ENCODE measurements around the gene PODNL1.

The PODNL1 gene

DNA sequence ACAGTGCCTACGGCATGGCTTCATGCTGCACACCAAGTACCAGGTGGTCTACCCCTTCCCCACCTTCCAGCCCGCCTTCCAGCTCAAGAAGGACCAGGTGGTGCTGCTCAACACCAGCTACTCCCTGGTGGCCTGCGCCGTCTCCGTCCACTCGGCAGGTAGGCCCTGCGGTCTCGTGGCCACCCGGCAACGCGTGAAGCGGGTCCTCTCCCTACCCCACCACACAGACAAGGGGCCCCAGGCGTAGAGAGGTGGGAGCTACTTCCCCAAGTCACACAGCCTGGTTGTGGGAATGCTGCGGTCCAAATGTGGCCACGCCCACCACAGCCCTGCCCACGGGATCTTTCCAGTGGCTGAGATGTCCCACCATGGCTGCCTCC lies 18.1 kb upstream of the PODNL1 start:
- DNase-seq, result no peak

DNA sequence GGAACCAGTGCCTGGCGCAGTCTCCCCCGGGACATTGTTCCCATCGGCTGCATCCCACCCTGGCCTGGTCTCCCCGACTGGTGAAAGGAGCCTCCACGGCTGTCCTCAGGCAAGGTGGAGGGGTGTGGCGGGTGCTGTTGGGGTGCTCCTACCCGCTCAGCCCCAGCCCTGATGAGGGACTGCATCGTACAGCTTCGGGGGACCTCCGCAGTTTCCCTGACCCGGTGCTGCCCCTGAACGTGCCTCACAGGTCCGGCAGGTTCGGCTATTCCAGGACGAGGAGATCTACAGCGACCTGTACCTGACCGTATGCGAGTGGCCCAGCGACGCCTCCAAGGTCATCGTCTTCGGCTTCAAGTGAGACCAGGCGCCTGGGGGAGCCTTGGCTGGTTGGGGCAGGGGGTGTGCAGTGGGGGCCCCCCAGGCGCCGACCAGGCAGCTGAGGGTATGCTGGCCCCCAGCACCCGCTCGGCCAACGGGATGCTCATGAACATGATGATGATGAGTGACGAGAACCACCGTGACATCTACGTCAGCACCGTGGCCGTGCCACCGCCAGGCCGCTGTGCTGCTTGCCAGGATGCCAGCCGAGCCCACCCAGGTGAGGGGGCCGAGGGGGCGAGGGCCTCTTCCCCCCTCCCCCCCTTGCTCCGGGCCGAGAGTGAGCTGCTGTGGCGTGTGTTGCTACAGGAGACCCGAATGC lies 17.6 kb upstream of the PODNL1 start:
- DNase-seq, result no peak

DNA sequence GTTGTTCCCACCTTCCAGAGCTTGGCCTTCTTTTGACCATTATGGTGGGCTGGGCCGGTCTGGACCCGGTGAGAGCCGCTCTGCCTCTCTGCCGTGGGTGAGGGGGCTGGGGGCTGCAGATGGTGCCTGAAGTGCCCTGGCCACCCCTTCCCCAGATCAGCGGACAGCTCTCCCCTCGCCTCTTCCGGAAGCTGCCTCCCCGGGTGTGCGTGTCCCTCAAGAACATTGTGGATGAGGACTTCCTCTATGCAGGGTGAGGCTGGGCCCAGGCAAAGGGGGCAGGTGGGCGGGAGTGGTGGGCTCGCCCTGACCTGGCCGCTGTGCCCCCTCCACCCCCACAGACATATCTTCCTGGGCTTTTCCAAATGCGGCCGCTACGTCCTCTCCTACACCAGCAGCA lies 16.0 kb upstream of the PODNL1 start:
- no peak for DNase-seq

DNA sequence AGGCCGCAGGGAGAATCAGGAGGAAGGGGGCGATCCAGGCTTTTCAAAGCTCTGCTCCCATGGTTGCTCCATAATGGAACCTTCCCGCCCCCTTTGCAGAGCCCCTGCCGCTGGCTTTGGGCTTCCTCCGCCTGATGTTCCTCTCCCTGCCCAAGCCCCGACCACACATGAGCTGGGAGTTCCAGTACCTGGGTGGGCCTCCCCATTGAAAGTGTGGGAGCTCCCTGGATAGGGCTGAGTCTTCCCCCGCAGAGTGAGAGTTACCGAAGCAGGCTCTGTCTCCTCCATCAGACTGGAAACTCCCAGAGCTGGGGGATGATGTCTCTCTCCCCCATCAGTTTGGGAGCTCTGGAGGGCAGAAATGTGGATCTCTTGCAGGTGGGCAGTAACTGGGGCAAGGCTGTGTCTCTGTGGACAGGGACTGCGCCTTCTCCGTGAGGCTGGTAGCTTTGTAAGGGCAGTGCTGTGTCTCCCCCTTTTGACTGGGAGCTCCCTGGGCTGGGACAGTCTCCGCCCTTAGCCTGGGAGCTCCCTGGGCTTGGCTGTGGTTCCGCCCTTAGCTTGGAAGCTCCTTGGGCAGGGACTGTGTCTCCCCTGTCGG lies 14.8 kb upstream of the PODNL1 start:
- DNase-seq, result peak; percentile 28 to 32

DNA sequence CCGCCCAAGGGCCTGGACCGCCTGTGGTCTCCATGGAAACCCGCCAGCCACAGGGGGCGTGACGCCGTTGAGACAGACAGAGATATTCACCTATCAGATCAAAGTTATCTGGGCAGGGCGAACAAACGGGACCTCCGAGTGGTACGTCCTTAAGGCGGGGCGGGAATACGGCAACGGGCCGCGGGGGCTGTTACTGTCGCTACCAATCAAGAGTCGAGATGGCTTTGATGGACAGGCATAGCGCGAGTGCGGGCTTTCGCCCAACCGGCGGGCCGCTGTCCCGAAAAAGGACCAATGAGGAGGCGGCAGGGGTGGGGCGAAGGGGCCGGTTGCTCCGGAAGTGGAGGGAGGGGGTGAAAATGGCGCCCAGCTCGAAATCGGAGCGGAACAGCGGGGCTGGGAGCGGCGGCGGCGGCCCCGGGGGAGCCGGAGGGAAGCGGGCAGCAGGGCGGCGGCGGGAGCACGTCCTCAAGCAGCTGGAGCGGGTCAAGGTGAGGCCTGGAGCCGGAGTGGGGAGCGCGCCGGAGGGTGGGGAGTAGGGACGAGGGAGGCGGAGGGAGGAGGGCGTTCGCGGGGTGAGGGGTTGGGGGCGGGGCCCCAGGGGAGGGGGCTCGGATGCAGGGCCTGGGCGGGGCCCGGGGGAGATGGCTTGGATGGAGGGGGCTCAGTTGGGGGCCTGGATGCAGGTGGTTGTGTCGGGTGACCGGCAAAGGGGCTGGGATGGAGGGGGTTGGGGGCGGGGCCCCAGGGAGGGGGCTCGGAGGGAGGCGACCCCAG lies 14.1 kb upstream of the PODNL1 start, which contains the start of gene DCAF15:
DCAF15 (plus strand) TSS at position 356 of the 777 bp plus-strand sequence; CDS start at position 360, 4 bp downstream.
- DNase-seq, result peak; percentile 98 to 99

DNA sequence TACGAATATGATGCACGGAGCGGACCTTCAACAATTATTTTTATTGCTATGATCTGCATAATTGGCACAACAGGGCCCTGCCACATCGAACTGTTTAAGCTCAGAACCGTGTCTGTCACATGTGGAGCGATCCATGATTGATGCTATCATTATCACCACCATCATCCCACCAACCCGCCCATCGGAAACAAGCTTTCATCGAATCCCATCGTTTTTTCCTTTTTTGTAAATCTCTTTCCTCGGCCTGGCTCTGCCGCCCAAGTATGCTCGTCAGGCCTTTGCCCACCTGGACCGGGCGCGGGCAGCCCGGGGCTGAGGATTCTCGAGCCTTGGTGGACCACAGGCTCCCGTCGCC lies 13.6 kb upstream of the PODNL1 start:
- DNase-seq, result peak in 1 of 2 experiments; percentile 65

DNA sequence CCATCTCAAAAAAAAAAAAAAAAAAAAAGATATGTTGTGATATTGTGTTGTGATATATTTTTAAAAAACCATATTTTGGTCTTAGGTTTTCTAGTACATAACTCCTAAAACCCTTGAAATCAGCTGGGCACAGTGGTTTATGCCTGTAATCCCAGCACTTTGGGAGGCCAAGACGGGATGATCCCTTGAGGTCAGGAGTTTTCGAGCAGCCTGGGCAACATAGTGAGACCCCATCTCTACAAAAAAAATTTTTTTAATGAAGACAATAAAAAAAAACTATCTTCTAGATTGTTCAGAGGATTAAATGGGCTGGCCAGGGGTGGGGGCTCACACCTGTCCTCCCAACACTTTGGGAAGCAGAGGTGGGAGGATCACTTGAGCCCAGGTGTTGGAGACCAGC lies 12.8 kb upstream of the PODNL1 start:
- no peak for DNase-seq

DNA sequence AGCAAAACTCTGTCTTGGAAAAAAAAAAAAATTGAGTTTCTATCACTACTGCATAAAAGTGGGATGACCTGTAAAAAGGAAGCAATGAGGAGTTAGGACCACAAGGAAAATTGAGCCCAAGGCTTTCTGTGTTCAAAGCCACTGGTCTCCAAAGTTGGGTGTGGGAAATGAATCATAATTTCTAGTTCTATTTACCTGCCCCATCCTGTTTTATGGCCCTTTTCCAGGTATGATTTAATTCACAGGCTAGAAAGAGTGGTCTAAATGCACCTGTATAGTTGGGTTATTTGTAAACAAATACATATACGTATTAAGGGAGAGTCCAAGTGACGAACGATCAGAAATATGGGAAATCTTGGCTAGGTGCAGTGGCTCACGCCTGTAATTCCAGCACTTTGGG lies 8.2 kb upstream of the PODNL1 start:
- no peak for DNase-seq

DNA sequence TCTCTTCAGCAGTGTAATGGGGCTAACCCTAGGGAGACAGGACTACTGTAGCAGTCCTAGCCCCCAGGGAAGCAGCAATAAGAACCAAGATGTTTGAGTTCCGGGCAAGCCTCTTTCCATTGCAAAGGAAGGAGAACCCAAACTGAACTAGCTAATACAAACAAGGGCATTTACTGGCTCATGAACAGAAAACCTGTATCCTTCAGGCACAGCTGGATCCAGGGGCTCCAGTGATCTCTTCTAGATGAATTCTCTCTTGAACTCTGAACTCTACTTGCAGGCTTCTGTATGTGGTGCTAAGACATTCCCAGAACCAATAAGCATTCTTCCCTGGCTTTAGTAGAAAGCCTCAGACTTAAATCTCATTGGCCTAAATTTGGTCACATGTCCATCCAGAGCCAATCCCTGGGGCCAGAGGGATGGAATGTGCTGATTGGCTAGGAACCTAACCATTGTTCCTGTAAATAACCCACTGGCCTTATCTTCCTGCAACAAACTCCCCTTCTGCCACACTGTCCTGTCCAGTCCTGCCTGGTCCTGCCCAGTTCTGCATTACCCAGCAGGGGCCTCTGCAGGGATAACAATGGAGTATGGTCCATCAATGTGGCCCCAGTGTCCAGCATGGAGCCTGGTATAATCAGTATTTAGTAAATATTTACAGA lies 3.9 kb upstream of the PODNL1 start:
- no peak for DNase-seq

DNA sequence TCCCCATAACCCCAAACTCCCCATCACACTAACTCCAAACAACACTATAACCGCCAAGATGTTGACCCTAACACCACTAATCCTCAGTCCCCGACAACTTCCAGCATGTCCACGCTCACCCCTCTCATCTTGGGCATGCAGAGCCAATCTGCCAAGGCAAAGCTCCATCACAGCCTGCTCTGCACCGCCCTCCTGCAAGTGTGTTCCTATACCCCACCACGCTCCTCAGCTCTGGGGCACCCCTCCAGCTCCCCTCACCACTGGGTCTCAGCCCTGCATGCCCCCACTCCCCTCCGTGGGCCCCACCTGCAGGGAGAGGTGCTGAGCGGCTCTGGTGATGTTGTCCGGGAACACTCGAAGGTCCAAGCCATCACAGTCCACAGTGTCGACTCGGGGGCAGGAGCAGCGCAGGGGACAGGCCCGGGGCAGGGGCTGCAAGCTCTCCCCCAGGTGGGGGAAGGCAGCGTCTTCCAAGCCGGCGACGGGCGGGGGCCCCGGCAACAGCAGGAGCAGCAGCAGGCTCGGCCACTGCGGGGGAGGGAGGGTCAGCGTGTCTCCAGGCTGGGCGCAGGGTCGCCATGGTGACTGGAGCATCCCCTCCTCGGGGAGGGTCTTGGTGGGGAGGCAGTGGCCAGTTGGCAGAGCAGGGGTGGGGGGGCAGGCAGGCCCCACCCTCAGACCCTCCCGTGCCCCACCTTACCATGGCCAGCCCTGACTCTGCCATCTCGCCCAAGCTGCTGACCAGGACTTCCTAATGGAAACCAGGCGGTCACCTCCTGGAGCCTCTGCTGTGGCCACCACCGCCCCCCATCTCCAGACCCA lies 527 bp downstream of the PODNL1 start:
- no peak for DNase-seq

DNA sequence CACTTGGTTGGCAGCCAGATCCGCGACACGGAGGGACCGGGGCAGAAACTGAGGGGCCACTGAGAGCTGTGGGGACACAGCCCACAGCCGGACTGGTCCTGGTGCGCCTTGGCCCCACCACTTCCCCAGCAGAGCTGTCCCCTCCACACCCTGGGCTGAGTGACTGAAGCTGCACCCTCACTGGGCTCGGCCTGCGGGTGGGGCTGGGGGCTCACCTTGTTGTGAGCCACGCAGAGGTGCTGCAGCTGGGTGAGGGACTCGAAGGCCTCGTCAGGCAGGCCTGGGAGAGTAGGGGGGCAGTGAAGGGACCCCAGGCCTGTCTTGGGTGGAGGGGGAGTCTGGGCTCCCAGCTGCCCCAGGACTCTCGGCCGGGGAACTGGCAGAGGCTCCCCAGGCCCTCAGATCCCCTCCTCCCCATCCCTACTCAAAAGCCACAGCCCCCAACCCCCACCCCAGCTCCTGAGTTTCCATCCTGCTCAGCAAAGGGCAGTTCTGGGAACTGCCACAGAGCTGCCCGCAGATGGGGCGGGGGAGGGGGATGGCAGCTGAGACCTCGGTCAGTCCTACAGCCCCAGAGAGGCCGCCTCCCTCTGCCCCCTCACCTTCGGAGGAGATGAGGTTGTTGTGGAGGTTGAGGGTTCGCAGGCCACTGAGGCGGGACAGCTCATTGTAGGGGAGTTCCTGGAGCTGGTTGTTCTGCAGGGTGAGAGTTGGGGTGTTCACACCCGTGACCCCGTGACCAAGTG lies 2.3 kb downstream of the PODNL1 start:
- DNase-seq, result no peak

DNA sequence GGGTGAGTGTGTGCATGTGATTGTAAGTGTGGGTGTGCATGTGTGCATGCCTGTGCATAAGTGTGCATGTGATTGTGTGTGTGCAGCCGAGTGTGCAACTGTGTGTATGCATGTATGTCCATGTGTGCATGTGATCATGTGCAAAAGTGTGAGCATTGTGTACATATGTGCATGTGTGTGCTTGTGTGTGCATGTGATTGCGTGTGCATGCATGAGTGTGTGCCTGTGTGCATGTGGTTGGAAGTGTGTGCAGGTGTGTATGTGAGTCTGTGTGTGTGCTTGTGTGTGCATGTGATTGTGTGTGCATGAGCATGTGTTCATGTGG lies 3.5 kb downstream of the PODNL1 start:
- DNase-seq, result no peak

DNA sequence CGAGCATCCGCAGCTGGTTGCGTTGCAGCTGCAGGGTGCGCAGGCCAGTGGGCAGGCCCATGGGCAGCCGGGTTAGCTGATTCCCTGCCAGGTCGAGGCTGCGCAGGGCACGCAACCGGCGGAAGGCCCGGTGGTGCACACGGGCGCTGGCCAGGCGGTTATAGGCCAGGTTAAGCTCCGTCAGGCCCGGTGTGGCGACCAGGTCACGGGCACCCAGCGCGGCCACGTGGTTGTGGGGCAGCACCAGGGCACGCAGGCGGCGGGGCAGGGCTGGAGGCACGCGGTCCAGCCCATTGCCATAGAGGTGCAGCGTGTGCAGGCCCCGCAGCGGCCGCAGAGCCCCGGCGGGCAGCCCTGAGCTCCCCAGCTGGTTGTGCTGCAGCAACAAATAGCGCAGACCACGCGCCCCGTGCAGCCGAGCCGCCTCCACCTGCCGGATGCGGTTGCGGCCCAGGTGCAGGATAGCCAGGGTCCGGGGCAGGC lies 5.3 kb downstream of the PODNL1 start:
- DNase-seq, result no peak

DNA sequence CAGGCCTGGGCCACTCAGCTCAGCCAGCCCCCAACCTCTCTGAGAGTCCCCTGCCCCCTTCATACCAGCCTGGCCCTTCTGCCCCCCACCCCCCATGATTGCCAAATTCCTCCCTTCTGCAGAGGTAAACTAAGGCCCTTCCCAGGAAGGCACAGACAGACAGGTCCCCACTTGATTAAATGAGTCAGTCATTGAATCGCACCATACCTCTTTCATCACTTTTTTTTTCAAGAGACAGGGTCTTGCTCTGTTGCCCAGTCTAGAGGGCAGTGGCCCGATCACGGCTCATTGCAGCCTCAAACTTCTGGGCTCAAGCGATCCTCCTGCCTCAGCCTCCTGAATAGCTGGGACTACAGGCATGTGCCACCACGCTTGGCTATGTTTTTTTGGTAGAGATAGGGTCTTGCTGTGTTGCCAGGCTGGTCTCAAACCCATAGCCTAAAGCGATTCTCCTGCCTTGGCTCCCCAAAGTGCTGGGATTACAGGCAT lies 6.0 kb downstream of the PODNL1 start:
- DNase-seq, result no peak

DNA sequence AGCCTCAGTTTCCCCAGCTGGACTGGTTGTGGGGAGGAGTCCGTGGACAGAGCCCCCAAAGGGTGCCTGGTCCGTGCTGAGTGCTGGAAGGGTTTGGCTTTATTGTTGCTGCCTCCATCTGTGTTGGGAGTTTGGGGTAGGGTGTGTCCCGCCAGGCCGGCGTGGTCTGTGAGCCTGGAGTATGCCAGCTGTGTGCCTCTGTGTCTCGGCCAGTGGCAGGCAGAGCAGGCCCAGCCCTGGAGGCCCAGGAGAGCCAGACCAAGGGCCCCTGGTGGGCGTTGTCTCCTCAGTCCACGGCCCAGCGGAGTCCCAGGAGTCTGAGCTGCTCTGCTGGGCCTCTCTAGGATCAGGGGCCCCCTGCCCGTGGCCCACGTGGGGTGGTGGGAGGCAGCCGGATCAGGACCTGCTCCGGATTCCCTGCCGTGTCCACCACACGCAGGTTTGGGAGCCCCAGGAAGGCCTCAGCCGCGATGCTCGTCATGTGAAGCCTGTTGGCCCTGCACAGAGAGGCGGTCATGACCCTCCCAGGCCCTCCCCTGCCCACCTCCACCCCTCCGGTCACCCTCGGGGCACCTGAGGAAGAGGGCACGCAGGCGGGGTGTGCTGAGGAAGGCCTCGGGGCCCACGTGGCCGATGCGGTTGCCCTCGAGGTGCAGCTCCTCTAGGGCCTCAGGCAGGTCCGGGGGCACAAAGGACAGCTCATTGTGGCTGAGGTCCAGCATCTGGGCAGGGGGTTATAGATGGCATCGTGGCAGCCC lies 6.6 kb downstream of the PODNL1 start:
- DNase-seq, result no peak

DNA sequence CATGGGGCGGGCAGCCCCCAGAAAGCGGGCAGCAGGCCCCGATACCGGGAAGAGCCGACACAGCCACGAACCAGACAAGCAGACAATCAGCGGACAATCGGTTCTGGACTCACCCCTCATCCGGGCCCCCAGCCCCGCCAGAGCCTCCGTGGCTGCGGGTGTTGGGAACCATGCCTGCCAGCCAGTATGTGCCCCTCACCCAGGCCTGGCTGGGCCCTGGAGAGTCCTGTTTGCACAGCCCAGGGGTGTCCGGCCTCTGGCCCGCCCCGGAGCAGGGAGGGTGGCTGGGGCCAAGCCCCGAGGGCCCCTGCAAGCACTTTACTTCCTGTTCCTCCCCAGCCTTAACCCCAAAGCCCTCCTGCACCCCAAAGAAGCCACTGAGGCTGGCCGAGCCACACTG lies 7.8 kb downstream of the PODNL1 start:
- no peak for DNase-seq

DNA sequence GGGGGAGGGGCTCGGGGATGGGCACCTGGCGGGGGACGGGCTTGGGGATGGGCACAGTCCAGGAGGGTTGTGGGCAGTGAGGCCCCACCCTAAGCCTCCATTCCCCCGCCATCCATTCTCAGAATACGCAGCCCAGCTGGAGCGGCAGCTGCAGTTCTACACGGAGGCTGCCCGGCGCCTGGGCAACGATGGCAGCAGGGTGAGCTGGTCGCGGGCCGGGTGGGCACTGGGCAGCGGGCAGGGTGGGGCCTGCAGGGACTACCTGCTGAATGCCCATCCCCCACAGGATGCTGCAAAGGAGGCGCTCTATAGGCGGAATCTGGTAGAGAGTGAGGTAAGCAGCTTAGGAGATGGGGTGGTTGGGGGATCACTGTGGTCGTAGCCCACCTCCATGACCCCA lies 8.3 kb downstream of the PODNL1 start:
- no peak for DNase-seq

DNA sequence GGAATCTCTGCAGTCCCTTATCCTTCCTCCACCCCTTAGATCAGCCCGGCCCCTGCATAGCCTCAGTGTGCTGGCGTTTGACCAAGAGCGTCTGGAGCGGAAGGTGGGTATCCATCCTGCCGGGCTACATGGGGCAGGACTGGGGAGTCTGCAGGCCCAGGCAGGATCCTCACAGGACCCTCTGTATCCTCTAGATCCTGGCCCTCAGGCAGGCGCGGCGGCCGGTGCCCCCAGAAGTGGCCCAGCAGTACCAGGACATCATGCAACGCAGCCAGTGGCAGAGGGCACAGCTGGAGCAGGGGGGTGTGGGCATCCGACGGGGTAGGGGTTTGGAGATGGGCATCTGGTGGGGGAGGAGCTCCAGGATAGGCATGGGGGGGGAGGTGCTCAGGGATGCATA lies 8.9 kb downstream of the PODNL1 start:
- no peak for DNase-seq

DNA sequence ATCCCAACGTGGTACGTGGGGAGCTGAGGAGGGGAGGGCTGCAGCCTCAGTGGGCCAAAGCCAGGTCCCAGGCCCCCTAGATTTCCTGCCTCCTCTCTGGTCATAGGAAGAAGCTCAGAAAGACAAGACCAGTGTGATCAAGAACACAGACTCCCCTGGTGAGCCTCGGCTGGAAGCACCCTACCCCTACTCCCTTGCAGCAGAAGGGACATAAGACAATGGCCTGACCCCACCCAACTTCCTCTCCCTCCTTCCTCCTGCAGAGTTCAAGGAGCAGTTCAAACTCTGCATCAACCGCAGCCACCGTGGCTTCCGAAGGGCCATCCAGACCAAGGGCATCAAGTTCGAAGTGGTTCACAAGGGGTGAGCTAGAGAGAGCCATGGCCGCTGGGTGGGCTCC lies 11.5 kb downstream of the PODNL1 start:
- no peak for DNase-seq

DNA sequence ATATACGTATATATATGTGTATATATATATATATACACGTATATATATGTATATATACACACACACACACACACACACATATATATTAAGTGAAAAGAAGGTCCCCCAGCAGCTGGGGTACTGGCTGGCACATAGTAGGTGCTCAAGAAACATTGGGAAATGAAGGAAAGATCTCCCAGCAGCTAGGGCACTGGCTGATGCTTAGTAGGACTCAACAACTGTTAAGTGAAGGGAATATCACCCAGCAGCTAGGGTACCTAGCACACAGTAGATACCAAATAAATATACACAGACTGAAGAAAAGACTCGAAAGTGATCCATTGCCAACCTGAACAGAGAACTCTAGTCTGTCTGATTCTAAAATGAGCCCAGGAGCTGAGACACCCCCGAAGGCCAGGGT lies 12.2 kb downstream of the PODNL1 start:
- no peak for DNase-seq

Measured in Kasumi-1 (cell line).